Osteoblast (primary cell): ENCODE measurements around the gene ZNF684. TPM values are rescaled to one million over a fixed set of nuclear protein-coding genes. Genes with fewer than 3 reads are reported as not detected.
"Not testable (repeated sequence)": the region's sequence is repeated elsewhere in the genome, so short reads cannot be mapped to it uniquely, and the experiment has no call there.

Experiments
- DNase-seq: peaks from one replicate; pipeline ENCODE4 v3.0.0; 2011; ENCODE audit warnings: low spot score, mixed read lengths; ENCODE audit not compliant: insufficient read length; ENCODE audit errors: missing footprints
- H2AFZ ChIP-seq: 2 replicates; pipeline ENCODE4 v1.6.0; 2011; ENCODE audit warnings: mild to moderate bottlenecking, low read length
- H3K27ac ChIP-seq: 2 replicates; pipeline ENCODE4 v1.5.1; 2011; ENCODE audit warnings: mild to moderate bottlenecking, low read depth, low read length, moderate library complexity
- H3K27me3 ChIP-seq: 2 replicates; pipeline ENCODE4 v1.6.0; 2012; ENCODE audit warnings: mild to moderate bottlenecking, control low read depth, inconsistent platforms, low read length, moderate library complexity; ENCODE audit not compliant: insufficient read depth
- H3K36me3 ChIP-seq: 2 replicates; pipeline ENCODE4 v1.5.1; 2011; ENCODE audit warnings: mild to moderate bottlenecking, low read length, control low read depth, moderate library complexity; ENCODE audit not compliant: insufficient read depth
- H3K4me1 ChIP-seq: 2 replicates; pipeline ENCODE4 v1.5.1; 2011; ENCODE audit warnings: mild to moderate bottlenecking, low read length, control low read depth, moderate library complexity; ENCODE audit not compliant: insufficient read depth
- H3K4me2 ChIP-seq: 2 replicates; pipeline ENCODE4 v1.6.0; 2011; ENCODE audit warnings: mild to moderate bottlenecking, low read length; ENCODE audit not compliant: insufficient read depth
- H3K4me3 ChIP-seq: fragments of 200-600 bp; sonication (generic); 3 replicates; pipeline ENCODE4 v1.5.1; 2012; ENCODE audit warnings: mild to moderate bottlenecking, low read length, inconsistent platforms; ENCODE audit not compliant: insufficient read depth
- H3K79me2 ChIP-seq: 2 replicates; pipeline ENCODE4 v1.6.0; 2012; ENCODE audit warnings: mild to moderate bottlenecking, low read length, control low read depth, inconsistent platforms; ENCODE audit not compliant: insufficient read depth
- H3K9me3 ChIP-seq: 2 replicates; pipeline ENCODE4 v1.5.1; 2011; ENCODE audit warnings: low read depth, low read length, control low read depth
- H4K20me1 ChIP-seq: 2 replicates; pipeline ENCODE4 v1.6.0; 2012; ENCODE audit warnings: mild to moderate bottlenecking, low read length, control low read depth; ENCODE audit not compliant: insufficient read depth
- total RNA-seq: library from RNA; depleted of rRNA; stranded (reverse); fragments of >200 nt; gene quantifications from 2 replicates; pipeline ENCODE4 v1.2.3, GENCODE V29; 2012
- TF ChIP-seq, protein P1 (sequence below): IDR thresholded peaks from 2 replicates; pipeline ENCODE4 v1.5.1; 2011; ENCODE audit warnings: mild to moderate bottlenecking, low read depth, low read length, moderate library complexity; ENCODE audit errors: extremely low read depth

ZNF684 gene
- total RNA-seq, 1 donor: 3.6 TPM

DNA sequence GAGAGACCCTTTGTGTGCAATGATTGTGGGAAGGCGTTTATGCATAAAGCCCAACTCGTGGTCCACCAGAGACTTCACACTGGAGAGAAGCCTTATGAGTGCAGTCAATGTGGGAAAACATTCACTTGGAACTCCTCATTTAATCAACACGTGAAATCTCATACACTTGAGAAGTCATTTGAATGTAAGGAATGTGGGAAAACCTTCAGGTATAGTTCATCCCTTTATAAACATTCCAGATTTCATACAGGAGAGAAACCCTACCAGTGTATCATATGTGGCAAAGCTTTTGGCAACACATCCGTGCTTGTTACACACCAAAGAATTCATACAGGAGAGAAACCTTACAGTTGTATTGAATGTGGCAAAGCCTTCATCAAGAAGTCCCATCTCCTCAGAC is 15.5 kb downstream of the ZNF684 start:
- no peak for DNase-seq
- no peak overlapping the region for H2AFZ ChIP-seq
- peaks cover 7% of the 10 kb centered on the region for H3K9me3 ChIP-seq
- no peaks in the 10 kb centered on the region for H3K27me3 ChIP-seq
- TF ChIP-seq, protein P1, sequence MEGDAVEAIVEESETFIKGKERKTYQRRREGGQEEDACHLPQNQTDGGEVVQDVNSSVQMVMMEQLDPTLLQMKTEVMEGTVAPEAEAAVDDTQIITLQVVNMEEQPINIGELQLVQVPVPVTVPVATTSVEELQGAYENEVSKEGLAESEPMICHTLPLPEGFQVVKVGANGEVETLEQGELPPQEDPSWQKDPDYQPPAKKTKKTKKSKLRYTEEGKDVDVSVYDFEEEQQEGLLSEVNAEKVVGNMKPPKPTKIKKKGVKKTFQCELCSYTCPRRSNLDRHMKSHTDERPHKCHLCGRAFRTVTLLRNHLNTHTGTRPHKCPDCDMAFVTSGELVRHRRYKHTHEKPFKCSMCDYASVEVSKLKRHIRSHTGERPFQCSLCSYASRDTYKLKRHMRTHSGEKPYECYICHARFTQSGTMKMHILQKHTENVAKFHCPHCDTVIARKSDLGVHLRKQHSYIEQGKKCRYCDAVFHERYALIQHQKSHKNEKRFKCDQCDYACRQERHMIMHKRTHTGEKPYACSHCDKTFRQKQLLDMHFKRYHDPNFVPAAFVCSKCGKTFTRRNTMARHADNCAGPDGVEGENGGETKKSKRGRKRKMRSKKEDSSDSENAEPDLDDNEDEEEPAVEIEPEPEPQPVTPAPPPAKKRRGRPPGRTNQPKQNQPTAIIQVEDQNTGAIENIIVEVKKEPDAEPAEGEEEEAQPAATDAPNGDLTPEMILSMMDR: no peak
- H3K36me3 ChIP-seq: peaks cover 15% of the 10 kb centered on the region
- H3K4me3 ChIP-seq: no peak overlapping the region
- no peaks in the 10 kb centered on the region for H3K79me2 ChIP-seq
- H3K4me1 ChIP-seq: no peaks in the 10 kb centered on the region
- no peaks in the 10 kb centered on the region for H4K20me1 ChIP-seq
- no peak overlapping the region for H3K4me2 ChIP-seq
- no peak overlapping the region for H3K27ac ChIP-seq

GRCh38 chr1:40553017-40553416 is 21.6 kb downstream of the ZNF684 start:
- Histone ChIP-seq H3K4me3 (no peak overlapping the region), H3K36me3 (no peaks in the 10 kb centered on the region), H4K20me1 (no peaks in the 10 kb centered on the region), H3K79me2 (no peaks in the 10 kb centered on the region), H2AFZ (no peak overlapping the region), H3K27me3 (no peaks in the 10 kb centered on the region), H3K27ac (no peak overlapping the region), H3K9me3 (no peaks in the 10 kb centered on the region), H3K4me1 (no peaks in the 10 kb centered on the region), H3K4me2 (no peak overlapping the region)
- TF ChIP-seq, protein P1: no peak
- DNase-seq: no peak

- DNase-seq, H3K27ac ChIP-seq, H3K9me3 ChIP-seq, H3K4me1 ChIP-seq, H3K36me3 ChIP-seq, H3K4me2 ChIP-seq, H3K27me3 ChIP-seq, H4K20me1 ChIP-seq, H2AFZ ChIP-seq, H3K79me2 ChIP-seq, H3K4me3 ChIP-seq: not testable (repeated sequence)
These were observed 23.4 kb downstream of the ZNF684 start for GRCh38 chr1:40554807-40555206.

- Histone ChIP-seq H3K27me3 (no peaks in the 10 kb centered on the region), H3K9me3 (no peaks in the 10 kb centered on the region), H3K79me2 (no peaks in the 10 kb centered on the region), H3K4me2 (no peak overlapping the region), H3K4me1 (no peaks in the 10 kb centered on the region), H3K27ac (no peak overlapping the region), H4K20me1 (no peaks in the 10 kb centered on the region), H3K4me3 (no peak overlapping the region), H3K36me3 (no peaks in the 10 kb centered on the region), H2AFZ (no peak overlapping the region)
- TF ChIP-seq, protein P1: no peak
- no peak for DNase-seq
These were observed 24.7 kb downstream of the ZNF684 start for GRCh38 chr1:40556121-40556520.

DNA sequence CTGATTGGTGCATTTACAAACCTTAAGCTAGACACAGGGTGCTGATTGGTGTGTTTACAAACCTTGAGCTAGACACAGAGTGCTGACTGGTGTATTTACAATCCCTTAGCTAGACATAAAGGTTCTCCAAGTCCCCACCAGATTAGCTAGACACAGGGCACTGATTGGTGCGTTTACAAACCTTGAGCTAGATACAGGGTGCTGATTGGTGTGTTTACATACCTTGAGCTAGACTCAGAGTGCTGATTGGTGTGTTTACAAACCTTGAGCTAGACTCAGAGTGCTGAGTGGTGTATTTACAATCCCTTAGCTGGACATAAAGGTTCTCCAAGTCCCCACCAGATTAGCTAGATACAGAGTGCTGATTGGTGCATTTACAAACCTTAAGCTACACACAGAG is 26.8 kb downstream of the ZNF684 start:
- not testable (repeated sequence) for H3K79me2 ChIP-seq, H3K36me3 ChIP-seq

More for the DNA sequence above, 26.8 kb downstream of the ZNF684 start:
- not testable (repeated sequence) for H3K27ac ChIP-seq, H2AFZ ChIP-seq, H3K9me3 ChIP-seq, H3K4me2 ChIP-seq, H3K4me3 ChIP-seq, H3K4me1 ChIP-seq, H4K20me1 ChIP-seq, DNase-seq, H3K27me3 ChIP-seq
